ENCODE data around the gene TRIP13.
"Not testable (repeated sequence)": the region's sequence is repeated elsewhere in the genome, so short reads cannot be mapped to it uniquely, and the experiment has no call there.

DNA sequence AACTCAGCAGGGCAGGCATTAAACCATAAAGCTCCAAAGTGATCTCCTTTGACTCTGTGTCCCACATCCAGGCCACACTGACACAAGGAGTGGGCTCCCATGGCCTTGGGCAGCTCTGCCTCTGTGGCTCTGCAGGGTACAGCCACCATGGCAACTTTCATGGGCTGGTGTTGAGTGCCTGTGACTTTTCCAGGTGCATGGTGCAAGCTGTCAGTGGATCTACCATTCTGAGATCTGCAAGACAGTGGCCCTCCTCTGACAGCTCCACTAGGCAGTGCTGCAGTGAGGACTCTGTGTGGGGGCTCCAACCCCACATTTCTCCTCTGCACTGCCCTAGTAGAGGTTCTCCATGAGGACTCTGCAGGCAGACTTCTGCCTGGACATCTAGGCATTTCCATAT is 41.3 kb downstream of the TRIP13 start:
- not testable (repeated sequence) for TF ChIP-seq CTCF, POLR2A (IDR thresholded peaks at IDR 0.05)

Data from thyroid gland (tissue), 4 donors.